ENCODE measurements around the gene SELENOM. TPM values are rescaled to one million over a fixed set of nuclear protein-coding genes. Genes with fewer than 3 reads are reported as not detected.

Gene SELENOM
- total and polyA plus RNA-seq, 2 of the 8 experiments (the other 6 are each of a cell fraction or from before 2014, with no cell fraction given) = 22.7 to 40.0 TPM

- no peaks in the 10 kb centered on the region; the same call in 1 of the 2 replicates for H3K23me2 ChIP-seq (ENCODE audit: low read depth, low read length)
- H3K27me3 ChIP-seq (replicated peaks in 1 of 4; ENCODE audit: control insufficient read depth in 3 of 4, extremely low read depth in 1 of 4, insufficient read depth in 3 of 4, low read length in 3 of 4) = no peaks in the 10 kb centered on the region
- H2BK20ac ChIP-seq (ENCODE audit: low read length) = no peak overlapping the region
- H3K18ac ChIP-seq (ENCODE audit: extremely low read depth, low read length) = peak overlapping the region; percentile 93
- H3K14ac ChIP-seq (ENCODE audit: insufficient read length) = no peak overlapping the region
- FAIRE-seq (no peak), DNase-seq (ENCODE audit: low read depth in 1 of 2, low spot score in 2 of 2) (peak in 1 of 2 experiments; percentile 71)
- H3K79me2 ChIP-seq (ENCODE audit: control insufficient read depth in 1 of 2, insufficient read depth in 2 of 2, low read length in 2 of 2) = no peaks in the 10 kb centered on the region
- H3K9me3 ChIP-seq (ENCODE audit: insufficient read depth in 2 of 2, low read depth in 1 of 2, low read length in 1 of 2) = no peaks in the 10 kb centered on the region
- H4K20me1 ChIP-seq (replicated peaks in 1 of 2; ENCODE audit: control insufficient read depth in 1 of 2, insufficient read depth in 2 of 2, low read length in 2 of 2) = no peaks in the 10 kb centered on the region
- no peak overlapping the region for H3K56ac ChIP-seq (replicated peaks; ENCODE audit: insufficient read length, low read depth, low read length)
- POLR2A ChIA-PET (ENCODE audit: partially characterized antibody) = interaction anchor here (0.6 to 1.5 kb wide), 4 partner anchors 15 to 29 kb away, joined by 3 to 4 read pairs (median 4); no protein-coding TSS in a partner anchor
- no peak overlapping the region for H4K8ac ChIP-seq (ENCODE audit: extremely low read depth, insufficient read depth, low read length)
- peak overlapping the region; percentile 87; the same call in 1 of the 2 replicates for H2BK12ac ChIP-seq (ENCODE audit: low read depth, low read length)
- H3K36me3 ChIP-seq (ENCODE audit: control insufficient read depth in 2 of 4, insufficient read depth in 4 of 4, low read length in 3 of 4) = no peaks in the 10 kb centered on the region
- H3K23ac ChIP-seq (ENCODE audit: insufficient read length) = no peak overlapping the region
- TF ChIP-seq, protein P1, sequence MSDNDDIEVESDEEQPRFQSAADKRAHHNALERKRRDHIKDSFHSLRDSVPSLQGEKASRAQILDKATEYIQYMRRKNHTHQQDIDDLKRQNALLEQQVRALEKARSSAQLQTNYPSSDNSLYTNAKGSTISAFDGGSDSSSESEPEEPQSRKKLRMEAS (IDR thresholded peaks at IDR 0.05) = peak; percentile 90
- TF ChIP-seq MAFK (IDR thresholded peaks at IDR 0.05; ENCODE audit: low read depth, low read length) = no peak
- TF ChIP-seq SUZ12 (IDR thresholded peaks at IDR 0.05; ENCODE audit: low read length) = no peak
- TF ChIP-seq SIX5 (IDR thresholded peaks at IDR 0.05; ENCODE audit: low read depth, low read length) = no peak
- no peak for TF ChIP-seq NRF1 (IDR thresholded peaks at IDR 0.05; ENCODE audit: low read depth, low read length)
- peak; percentile 58 for TF ChIP-seq E2F6 (IDR thresholded peaks at IDR 0.05)
- TF ChIP-seq CTBP2 (IDR thresholded peaks at IDR 0.05; ENCODE audit: borderline replicate concordance, insufficient read depth, insufficient read length, low read length) = no peak
- no peak overlapping the region for H2AFZ ChIP-seq (ENCODE audit: low read length)
- H4K5ac ChIP-seq (ENCODE audit: insufficient read length, low read depth, low read length) = no peak overlapping the region
- peak overlapping the region; percentile 30 to 57; a peak in 3 of 4 replicates for H3K4me2 ChIP-seq (ENCODE audit: insufficient read depth in 1 of 2, low read depth in 2 of 2, low read length in 2 of 2)
- CTCF ChIA-PET (ENCODE audit: partially characterized antibody) = interaction anchor here (0.8 to 2.7 kb wide), 9 partner anchors 8 to 236 kb away, joined by 3 to 23 read pairs (median 5); partner anchors contain the start of genes PLA2G3 and SELENOM
- no peak overlapping the region for H2AK5ac ChIP-seq (ENCODE audit: low read depth, low read length)
- no peak overlapping the region for H2BK120ac ChIP-seq (replicated peaks; ENCODE audit: low read depth, low read length)
- 72 to 100% methylated on average over 1 to 11 of the region's 19 CpGs for WGBS, 2 experiments (ENCODE audit: extremely low coverage in 1 of 2, insufficient coverage in 1 of 2, insufficient read length in 1 of 2, insufficient replicate concordance in 2 of 2, low coverage in 1 of 2, low lambda C conversion rate in 2 of 2, missing lambda C conversion rate in 1 of 2)
- H3K4me1 ChIP-seq (replicated peaks in 1 of 4; ENCODE audit: control insufficient read depth in 3 of 4, insufficient read depth in 4 of 4, low read length in 3 of 4) = peaks cover 0 to 29% (median 12%) of the 10 kb centered on the region in 4 experiments; a peak in 6 of 7 replicates
- no peaks in the 10 kb centered on the region for H3K79me1 ChIP-seq (ENCODE audit: low read depth, low read length)
- H3K4ac ChIP-seq (replicated peaks; ENCODE audit: insufficient read length, low read depth, low read length) = no peak overlapping the region
- peak overlapping the region in 2 of 4 experiments; percentile 2 to 6; a peak in 2 of 8 replicates for H3K4me3 ChIP-seq (ENCODE audit: extremely low read depth in 1 of 4, insufficient read depth in 2 of 4, low read depth in 3 of 4, low read length in 4 of 4)
- no peak overlapping the region for H3K27ac ChIP-seq (ENCODE audit: low read depth, low read length)
- peak overlapping the region; percentile 97 for H2BK15ac ChIP-seq (ENCODE audit: low read length)
- H3K9ac ChIP-seq (replicated peaks in 1 of 4; ENCODE audit: extremely low read depth in 1 of 4, low read depth in 3 of 4, low read length in 3 of 4) = no peak overlapping the region
- no peak overlapping the region for H4K91ac ChIP-seq (replicated peaks; ENCODE audit: insufficient read length, low read length)
- peak overlapping the region; percentile 84; the same call in 1 of the 2 replicates for H2BK5ac ChIP-seq (ENCODE audit: low read depth, low read length)
Observed at GRCh38 chr22:31127181-31127772, 19.9 kb upstream of the SELENOM start.
